ENCODE results near the gene PLIN1.

The PLIN1 gene

DNA sequence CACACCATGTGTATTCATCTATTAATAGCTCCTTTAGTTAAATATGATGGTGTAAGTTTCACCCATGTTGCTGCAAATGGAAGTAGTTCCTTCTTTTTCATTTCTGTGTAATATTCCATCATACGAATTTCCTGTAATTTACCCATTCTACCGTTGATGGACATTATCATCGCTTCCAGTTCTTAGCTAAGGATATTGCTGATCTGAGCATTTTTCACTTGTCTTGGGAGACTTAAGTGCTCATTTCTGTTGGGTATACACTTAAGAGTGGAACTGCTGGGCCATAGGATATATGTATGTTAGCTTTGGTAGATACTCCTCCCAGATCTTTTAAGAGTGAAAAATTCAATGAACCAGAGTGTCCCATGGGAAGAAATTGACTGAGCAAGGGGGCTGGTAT is 11.0 kb downstream of the PLIN1 start:
- no peak overlapping the region for H3K4me3 ChIP-seq (ENCODE audit: low read depth, low read length)
- no peak for TF ChIP-seq CTCF (IDR thresholded peaks at IDR 0.05; ENCODE audit: low read depth, low read length, missing control alignments)
- DNase-seq (ENCODE audit: low read depth), result no peak

GRCh38 chr15:89667706-89667960 is 11.5 kb downstream of the PLIN1 start:
- H3K4me3 ChIP-seq (ENCODE audit: low read depth, low read length), result no peak overlapping the region
- no peak for DNase-seq (ENCODE audit: low read depth)
- TF ChIP-seq CTCF (IDR thresholded peaks at IDR 0.05; ENCODE audit: low read depth, low read length, missing control alignments), result no peak

DNA sequence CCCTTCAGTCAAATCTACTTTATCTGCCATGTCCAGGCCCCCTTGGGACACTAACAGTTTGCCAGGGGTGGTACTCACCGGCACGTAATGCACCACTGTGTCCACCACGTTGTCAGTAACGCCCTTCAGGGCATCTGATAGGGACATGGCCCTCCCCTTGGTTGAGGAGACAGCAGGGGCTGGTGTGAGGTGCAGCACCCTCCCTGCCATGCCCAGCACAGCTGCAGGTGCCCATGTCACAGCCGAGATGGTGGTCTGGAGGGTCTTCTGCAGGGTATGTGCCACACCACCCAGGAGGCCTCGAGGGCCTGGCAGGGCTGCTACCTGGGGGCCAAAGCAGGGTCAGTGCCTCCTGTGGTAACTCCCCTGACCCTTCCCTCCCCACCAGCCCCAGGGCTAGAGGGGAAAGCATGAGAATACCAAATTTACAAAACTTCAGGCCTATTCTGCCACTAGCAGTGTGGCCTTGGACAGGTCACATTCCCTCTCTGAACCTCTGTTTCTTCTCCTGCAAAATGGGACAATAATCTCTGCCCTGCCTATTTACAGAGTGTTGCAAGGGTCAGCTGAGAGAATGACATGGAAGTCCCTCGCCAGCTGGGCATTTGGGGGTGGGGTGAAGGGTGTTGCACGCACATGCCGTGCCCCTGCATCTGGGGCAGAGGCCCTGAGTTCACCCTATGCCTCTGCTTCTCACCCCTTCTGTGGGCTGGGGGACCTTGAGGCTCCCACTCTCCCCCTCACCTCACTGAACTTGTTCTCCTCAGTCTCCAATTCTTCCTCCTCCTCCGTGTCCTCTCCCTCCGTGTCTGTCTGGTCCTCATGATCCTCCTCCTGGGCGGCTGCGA is 12.1 kb downstream of the PLIN1 start:
- no peak for DNase-seq (ENCODE audit: low read depth)
- TF ChIP-seq CTCF (IDR thresholded peaks at IDR 0.05; ENCODE audit: low read depth, low read length, missing control alignments), result no peak
- H3K4me3 ChIP-seq (ENCODE audit: low read depth, low read length), result no peak overlapping the region

GRCh38 chr15:89666184-89666857 is 12.8 kb downstream of the PLIN1 start:
- DNase-seq (ENCODE audit: low read depth), result no peak
- H3K4me3 ChIP-seq (ENCODE audit: low read depth, low read length), result no peak overlapping the region
- TF ChIP-seq CTCF (IDR thresholded peaks at IDR 0.05; ENCODE audit: low read depth, low read length, missing control alignments), result no peak

- peak overlapping the region; percentile 17 for H3K4me3 ChIP-seq (ENCODE audit: low read depth, low read length)
- TF ChIP-seq CTCF (IDR thresholded peaks at IDR 0.05; ENCODE audit: low read depth, low read length, missing control alignments), result no peak
- no peak for DNase-seq (ENCODE audit: low read depth)
Measured at GRCh38 chr15:89665449-89666181, 13.6 kb downstream of the PLIN1 start.

DNA sequence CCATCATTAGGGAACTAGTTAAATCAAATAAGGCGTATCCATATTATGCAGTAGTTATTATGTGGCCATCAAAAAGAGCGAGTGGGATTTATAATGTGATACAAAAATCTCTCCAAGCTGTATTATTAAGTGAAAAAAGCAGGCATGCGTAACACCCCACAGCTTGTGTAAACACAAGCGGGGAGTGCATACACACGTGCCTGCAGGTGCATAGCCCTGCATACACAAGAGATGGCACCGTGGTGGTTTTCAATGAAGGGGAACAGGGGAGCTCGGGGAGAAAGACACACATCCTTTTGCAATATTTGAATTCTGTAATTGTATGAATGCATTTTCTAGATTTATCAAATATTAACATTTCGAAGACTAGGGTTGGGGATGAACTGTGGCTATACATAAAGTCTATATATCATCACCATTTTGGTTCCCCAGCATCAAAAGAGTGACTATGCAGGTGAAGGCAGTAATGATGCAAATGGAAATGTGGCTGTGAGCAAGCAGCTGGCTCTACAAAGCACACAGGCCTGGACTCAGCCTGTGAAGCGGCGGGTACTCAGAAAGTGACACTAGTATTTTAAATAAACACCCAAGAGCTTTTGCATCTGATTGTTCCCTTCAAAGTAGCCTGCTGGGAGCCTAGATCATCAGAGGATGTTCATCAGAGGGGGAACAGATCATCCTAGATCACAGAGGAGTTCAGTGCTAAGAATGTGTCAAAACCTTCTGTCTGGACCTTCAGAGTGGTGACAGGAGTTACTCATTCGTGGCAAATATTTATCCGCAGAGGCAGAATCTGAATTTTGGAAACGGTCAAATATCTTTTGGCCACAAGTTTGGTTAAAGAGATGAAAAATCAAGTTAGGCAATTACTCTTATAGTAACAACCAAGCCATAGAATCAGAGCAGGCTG is 14.5 kb downstream of the PLIN1 start:
- no peak for DNase-seq (ENCODE audit: low read depth)
- TF ChIP-seq CTCF (IDR thresholded peaks at IDR 0.05; ENCODE audit: low read depth, low read length, missing control alignments), result no peak
- H3K4me3 ChIP-seq (ENCODE audit: low read depth, low read length), result no peak overlapping the region; the same call in 1 of the 2 replicates

Data from GM12864 (cell line).